ENCODE results near the gene AOPEP.

AOPEP gene

DNA sequence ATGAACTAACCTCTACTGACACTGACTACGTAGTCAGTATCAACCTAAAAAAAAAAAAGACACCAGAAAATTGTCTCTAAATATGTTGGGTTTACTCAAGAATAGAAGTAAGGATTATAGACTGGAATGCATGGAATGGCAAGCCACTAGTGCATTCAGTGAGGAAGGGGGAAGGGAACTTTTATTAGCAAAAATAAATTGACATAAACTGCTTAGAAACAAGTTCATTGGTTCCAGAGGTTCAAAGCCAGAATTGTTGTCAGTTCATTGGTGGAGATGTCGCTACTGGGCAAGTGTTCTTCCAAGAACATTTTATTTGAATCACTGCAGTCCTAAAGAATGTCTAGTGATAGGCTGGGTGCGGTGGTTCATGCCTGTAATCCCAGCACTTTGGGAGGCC lies 26.1 kb upstream of the AOPEP start:
- DNase-seq (ENCODE audit: extremely low read depth, low read depth): no peak
- no peak for TF ChIP-seq CTCF (IDR thresholded peaks at IDR 0.05; ENCODE audit: low read depth, low read length)

DNA sequence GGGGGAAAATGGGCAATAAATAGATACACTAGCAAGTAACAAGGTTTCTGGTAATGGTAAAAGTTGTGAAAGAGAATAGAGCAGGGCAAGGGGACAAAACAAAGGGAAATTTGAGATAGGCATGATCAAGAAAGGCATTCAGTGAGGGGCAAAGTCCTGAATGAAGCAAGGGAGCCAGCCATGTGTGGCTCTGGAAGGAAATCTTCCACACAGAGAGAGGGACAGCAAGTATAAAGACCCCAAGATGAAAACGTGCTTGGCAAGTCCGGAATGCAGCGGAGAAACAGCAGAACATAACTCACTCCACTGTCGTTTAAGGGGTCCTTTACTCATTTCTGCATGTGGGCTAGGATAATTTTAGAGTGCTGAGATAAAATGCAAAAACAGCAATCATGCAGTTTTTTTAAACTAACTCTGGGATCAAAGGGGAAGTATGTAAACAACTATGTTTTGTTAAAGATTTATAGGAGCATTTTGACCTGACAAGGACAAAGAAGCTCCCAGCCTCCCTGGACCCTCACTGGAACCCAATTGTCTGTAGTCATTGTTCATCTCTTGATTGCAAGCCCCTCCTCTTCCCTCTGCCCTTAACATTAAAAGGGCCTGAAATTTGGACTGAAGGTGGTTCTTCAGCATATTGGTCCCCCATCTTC lies 22.9 kb upstream of the AOPEP start:
- no peak for DNase-seq (ENCODE audit: extremely low read depth, low read depth)
- TF ChIP-seq CTCF (IDR thresholded peaks at IDR 0.05; ENCODE audit: low read depth, low read length): no peak

DNA sequence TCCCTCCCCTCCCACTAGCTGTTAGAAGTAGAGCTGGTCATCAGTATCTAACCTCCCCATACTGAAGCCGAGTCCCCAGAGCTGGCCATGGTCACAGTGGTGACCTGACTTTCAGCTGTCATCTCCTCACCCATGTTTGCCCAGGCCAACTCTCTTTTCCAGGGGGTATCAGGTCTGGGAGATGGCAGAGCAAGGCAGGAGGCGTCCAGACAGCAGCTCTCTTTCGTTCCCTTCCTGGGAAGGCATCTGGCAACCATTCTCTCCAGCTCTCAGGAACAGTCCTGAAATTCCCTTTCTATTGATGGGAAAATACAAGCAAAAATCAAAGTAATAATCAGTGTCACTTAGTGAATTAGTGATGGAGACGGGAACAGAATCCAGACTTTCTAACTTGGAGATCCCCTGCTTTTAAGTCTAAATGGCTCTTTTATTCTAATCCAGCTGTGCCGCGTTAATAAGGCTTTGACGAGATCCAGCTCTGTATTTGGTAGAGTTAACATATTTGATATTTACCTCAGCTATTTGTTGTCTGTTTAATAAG lies 21.3 kb upstream of the AOPEP start:
- no peak for DNase-seq (ENCODE audit: extremely low read depth, low read depth)
- no peak for TF ChIP-seq CTCF (IDR thresholded peaks at IDR 0.05; ENCODE audit: low read depth, low read length)

- TF ChIP-seq CTCF (IDR thresholded peaks at IDR 0.05; ENCODE audit: low read depth, low read length): no peak
- DNase-seq (ENCODE audit: extremely low read depth, low read depth): no peak
Measured at GRCh38 chr9:94706922-94707321, 19.6 kb upstream of the AOPEP start.

- no peak for DNase-seq (ENCODE audit: extremely low read depth, low read depth)
- no peak for TF ChIP-seq CTCF (IDR thresholded peaks at IDR 0.05; ENCODE audit: low read depth, low read length)
Measured at GRCh38 chr9:94713436-94714215, 12.9 kb upstream of the AOPEP start.

DNA sequence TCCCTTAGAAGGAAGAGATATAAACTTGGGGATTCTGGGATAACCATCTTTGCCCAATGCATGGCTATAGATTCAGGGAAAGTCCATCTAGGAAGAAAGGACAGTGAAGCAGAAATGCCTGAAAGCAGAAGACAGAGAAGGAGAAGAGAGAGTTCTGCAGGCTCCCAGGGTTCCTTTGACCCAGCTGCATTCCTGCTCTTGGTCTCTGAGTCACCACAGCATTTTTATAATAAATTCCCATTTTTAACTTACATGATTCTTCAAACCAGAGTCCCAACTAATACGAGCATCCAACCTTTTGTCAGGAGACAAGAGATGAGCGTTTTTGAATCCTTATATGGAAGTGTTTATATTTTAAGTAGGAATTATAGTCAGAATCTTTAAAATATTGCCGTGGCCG lies 12.0 kb upstream of the AOPEP start:
- TF ChIP-seq CTCF (IDR thresholded peaks at IDR 0.05; ENCODE audit: low read depth, low read length): no peak
- no peak for DNase-seq (ENCODE audit: extremely low read depth, low read depth)

GRCh38 chr9:94717761-94718160 lies 8.7 kb upstream of the AOPEP start:
- no peak for DNase-seq (ENCODE audit: extremely low read depth, low read depth)
- TF ChIP-seq CTCF (IDR thresholded peaks at IDR 0.05; ENCODE audit: low read depth, low read length): no peak
